IMR-90 (cell line): ENCODE results near the gene PLXND1. TPM values are rescaled to one million over a fixed set of nuclear protein-coding genes. Genes with fewer than 3 reads are reported as not detected.

Source experiments
- ATAC-seq: fragments of 200-7000 bp; cut with Tn5 transposase; 2 replicates; pipeline ENCODE4 v1.9.1; 2020; ENCODE audit warnings: low read depth, mild to moderate bottlenecking, moderate library complexity
- BruUV-seq: library from RNA; stranded (reverse); fragments of 400-500 nt; replicated peaks from 2 replicates; lab custom pipeline; 2021; lab: Mats Ljungman, UMichigan
- CTCF ChIA-PET: fragments of 300-600 bp; formaldehyde crosslinking; extraction: SDS; loops from one replicate; lab custom pipeline; 2021; ENCODE audit warnings: antibody characterized with exemption; lab: Yijun Ruan, JAX
- POLR2A ChIA-PET: fragments of 300-600 bp; sonication (Branson Sonifier 250); formaldehyde crosslinking; loops from one replicate; lab custom pipeline; 2022; ENCODE audit warnings: antibody characterized with exemption; ENCODE audit not compliant: unreplicated experiment; lab: Charles Lee
- DNase-seq: peaks from one replicate; pipeline ENCODE4 v3.0.0; 2013
- H2AFZ ChIP-seq: replicated peaks from 2 replicates; pipeline ENCODE3; 2013; ENCODE audit warnings: low read length, mild to moderate bottlenecking; ENCODE audit not compliant: poor library complexity
- H2AK5ac ChIP-seq: 2 replicates; pipeline ENCODE4 v1.6.1; 2013; ENCODE audit warnings: low read depth, low read length, inconsistent platforms
- H2AK9ac ChIP-seq: replicated peaks from 2 replicates; pipeline ENCODE3; 2013; ENCODE audit warnings: mild to moderate bottlenecking, low read depth, low read length, moderate library complexity; ENCODE audit not compliant: poor library complexity
- H2BK120ac ChIP-seq: 2 replicates; pipeline ENCODE4 v1.6.1; 2013; ENCODE audit warnings: low read depth, low read length, inconsistent platforms
- H2BK15ac ChIP-seq: 3 replicates; pipeline ENCODE4 v1.6.1; 2013; ENCODE audit warnings: low read depth, low read length, inconsistent platforms
- H2BK20ac ChIP-seq: 2 replicates; pipeline ENCODE4 v1.6.1; 2013; ENCODE audit warnings: low read depth, mild to moderate bottlenecking, inconsistent platforms, low read length, moderate library complexity
- H2BK5ac ChIP-seq: 2 replicates; pipeline ENCODE4 v1.6.1; 2013; ENCODE audit warnings: mild to moderate bottlenecking, low read depth, low read length, inconsistent platforms; ENCODE audit not compliant: poor library complexity, severe bottlenecking
- H3K14ac ChIP-seq: replicated peaks from 2 replicates; pipeline ENCODE4 v1.6.1; 2013; ENCODE audit warnings: low read depth, low read length, inconsistent platforms
- H3K18ac ChIP-seq: 2 replicates; pipeline ENCODE4 v1.6.1; 2013; ENCODE audit warnings: low read depth, low read length, control low read depth
- H3K23ac ChIP-seq: 2 replicates; pipeline ENCODE4 v1.6.1; 2013; ENCODE audit warnings: low read depth, low read length, inconsistent platforms
- H3K27ac ChIP-seq: 2 replicates; pipeline ENCODE4 v1.5.1; 2013; ENCODE audit warnings: mild to moderate bottlenecking, control low read depth, low read length; ENCODE audit not compliant: insufficient read depth
- H3K27me3 ChIP-seq: 2 replicates; pipeline ENCODE4 v1.6.1; 2013; ENCODE audit warnings: low read length; ENCODE audit not compliant: control insufficient read depth, insufficient read depth
- H3K36me3 ChIP-seq: 2 replicates; pipeline ENCODE4 v1.6.1; 2013; ENCODE audit warnings: low read length, mixed read lengths; ENCODE audit not compliant: control insufficient read depth, insufficient read depth
- H3K4ac ChIP-seq: 2 replicates; pipeline ENCODE4 v1.6.1; 2013; ENCODE audit warnings: low read depth, low read length, inconsistent platforms
- H3K4me1 ChIP-seq: 2 replicates; pipeline ENCODE4 v1.6.1; 2013; ENCODE audit warnings: low read length, mixed read lengths; ENCODE audit not compliant: control insufficient read depth, insufficient read depth
- H3K4me2 ChIP-seq: 2 replicates; pipeline ENCODE4 v1.6.1; 2013; ENCODE audit warnings: low read depth, mild to moderate bottlenecking, control low read depth, low read length, moderate library complexity
- H3K4me3 ChIP-seq: 2 replicates; pipeline ENCODE4 v1.5.1; 2013; ENCODE audit warnings: low read depth, mild to moderate bottlenecking, control low read depth, low read length, moderate library complexity; ENCODE audit not compliant: insufficient read depth
- H3K56ac ChIP-seq: 2 replicates; pipeline ENCODE4 v1.6.1; 2013; ENCODE audit warnings: low read length, inconsistent platforms; ENCODE audit not compliant: insufficient read depth; ENCODE audit errors: extremely low read depth
- H3K79me1 ChIP-seq, 2 experiments: 2 replicates each; pipeline ENCODE4 v1.6.1; 2013; ENCODE audit warnings: low read length in 2 of 2, inconsistent platforms in 1 of 2, low read depth in 1 of 2
- H3K9ac ChIP-seq: 2 replicates; pipeline ENCODE4 v1.6.1; 2013; ENCODE audit warnings: low read depth, low read length, control low read depth
- H3K9me1 ChIP-seq: 2 replicates; pipeline ENCODE4 v1.6.1; 2013; ENCODE audit warnings: low read length, inconsistent platforms; ENCODE audit not compliant: insufficient read depth
- H3K9me3 ChIP-seq: 2 replicates; pipeline ENCODE4 v1.6.1; 2013; ENCODE audit warnings: low read length; ENCODE audit not compliant: control insufficient read depth, insufficient read depth
- H4K20me1 ChIP-seq: 2 replicates; pipeline ENCODE4 v1.6.1; 2013; ENCODE audit warnings: low read length, inconsistent platforms; ENCODE audit not compliant: insufficient read depth
- H4K5ac ChIP-seq: 2 replicates; pipeline ENCODE4 v1.6.1; 2013; ENCODE audit warnings: mild to moderate bottlenecking, low read depth, low read length, control low read depth
- H4K8ac ChIP-seq, 2 experiments: 2 replicates each; pipeline ENCODE4 v1.6.1; 2013; ENCODE audit warnings: low read depth in 2 of 2, low read length in 2 of 2, control low read depth in 1 of 2, inconsistent platforms in 1 of 2
- H4K91ac ChIP-seq: 2 replicates; pipeline ENCODE4 v1.6.1; 2013; ENCODE audit warnings: low read depth, low read length, inconsistent platforms; ENCODE audit not compliant: insufficient read depth
- BHLHE40 ChIP-seq: fragments of 150-350 bp; IDR thresholded peaks from 2 replicates; pipeline ENCODE4 v1.6.1; 2016; ENCODE audit warnings: mild to moderate bottlenecking, low read depth, low read length
- CEBPB ChIP-seq: IDR thresholded peaks from 2 replicates; pipeline ENCODE4 v1.6.1; 2012; ENCODE audit warnings: low read depth, low read length, improper control_type of control experiment
- CHD1 ChIP-seq: IDR thresholded peaks from 2 replicates; pipeline ENCODE4 v1.6.1; 2012; ENCODE audit warnings: low read depth, low read length, improper control_type of control experiment
- FOS ChIP-seq: fragments of 150-350 bp; IDR thresholded peaks from 2 replicates; pipeline ENCODE4 v1.6.1; 2016; ENCODE audit warnings: low read depth, low read length
- MAFK ChIP-seq: IDR thresholded peaks from 2 replicates; pipeline ENCODE4 v1.6.1; 2012; ENCODE audit warnings: low read depth, low read length, improper control_type of control experiment
- MAZ ChIP-seq: IDR thresholded peaks from 2 replicates; pipeline ENCODE4 v1.6.1; 2012; ENCODE audit warnings: low read depth, mild to moderate bottlenecking, low read length, improper control_type of control experiment, moderate library complexity, borderline replicate concordance
- MXI1 ChIP-seq: IDR thresholded peaks from 2 replicates; pipeline ENCODE4 v1.6.1; 2012; ENCODE audit warnings: low read depth, mild to moderate bottlenecking, low read length, moderate library complexity, borderline replicate concordance
- NFE2L2 ChIP-seq: fragments of 150-350 bp; IDR thresholded peaks from 2 replicates; pipeline ENCODE4 v1.6.1; 2016; ENCODE audit warnings: low read depth, mild to moderate bottlenecking, low read length
- POLR2A ChIP-seq: IDR thresholded peaks from 2 replicates; pipeline ENCODE4 v1.6.1; 2012; ENCODE audit warnings: mild to moderate bottlenecking, low read depth, low read length
- RAD21 ChIP-seq: IDR thresholded peaks from 2 replicates; pipeline ENCODE4 v1.6.1; 2012; ENCODE audit warnings: low read length, improper control_type of control experiment
- RCOR1 ChIP-seq: IDR thresholded peaks from 2 replicates; pipeline ENCODE4 v1.6.1; 2012; ENCODE audit warnings: mild to moderate bottlenecking, low read length, improper control_type of control experiment; ENCODE audit not compliant: insufficient replicate concordance
- RFX5 ChIP-seq: IDR thresholded peaks from 2 replicates; pipeline ENCODE4 v1.8.0; 2012; ENCODE audit warnings: low read depth, mild to moderate bottlenecking, low read length, moderate library complexity
- SMC3 ChIP-seq: fragments of 150-350 bp; IDR thresholded peaks from 2 replicates; pipeline ENCODE4 v1.6.1; 2016; ENCODE audit warnings: low read depth, mild to moderate bottlenecking, antibody characterized with exemption, low read length, moderate library complexity
- WGBS, 2 experiments: methylation state at CpG; one replicate each; pipeline versions ENCODE4 v1.1.5 to v1.1.7; 2013; ENCODE audit warnings: missing lambda C conversion rate in 2 of 2; ENCODE audit not compliant: insufficient read length in 1 of 2; ENCODE audit errors: extremely low coverage in 2 of 2; 5-methylcytosine and 5-hydroxymethylcytosine counted together
- dilution Hi-C: fragments of 300-500 bp; cut with HindIII; formaldehyde crosslinking; loops from one replicate; pipeline ENCODE4 v1.14.3; 2018; ENCODE audit warnings: low sequenced_read_pairs; ENCODE audit not compliant: unreplicated experiment
- in situ Hi-C: fragments of 300-500 bp; cut with MboI; formaldehyde crosslinking; loops from 3 replicates; pipeline ENCODE4 v1.14.3; 2019; ENCODE audit warnings: low sequenced_read_pairs, inconsistent platforms, mixed read lengths
- intact Hi-C: fragments of 100-400 bp; cut with micrococcal nuclease; formaldehyde crosslinking; loops from 2 replicates; pipeline ENCODE4 v1.10.0; 2022
- polyA plus RNA-seq, 3 experiments: library from polyadenylated mRNA; depleted of rRNA; stranded (reverse); fragments of >200 nt; gene quantifications; 2 replicates each; pipeline ENCODE4 v1.2.3, GENCODE V29; 2012; ENCODE audit warnings: low replicate concordance in 1 of 3
- total RNA-seq: library from RNA; depleted of rRNA; stranded (reverse); fragments of >200 nt; gene quantifications from 2 replicates; pipeline ENCODE4 v1.2.3, GENCODE V29; 2012
- TF ChIP-seq, protein P1 (sequence below): fragments of 150-350 bp; IDR thresholded peaks from 2 replicates; pipeline ENCODE4 v1.6.1; 2016; ENCODE audit warnings: low read depth, mild to moderate bottlenecking, low read length, moderate library complexity, borderline replicate concordance
- TF ChIP-seq, protein P2 (sequence below): conservative IDR thresholded peaks from 2 replicates; pipeline ENCODE4 v1.5.1; 2012; ENCODE audit warnings: mild to moderate bottlenecking, low read depth, low read length, improper control_type of control experiment
- TF ChIP-seq, protein P3 (sequence below): fragments of 150-350 bp; IDR thresholded peaks from 2 replicates; pipeline ENCODE4 v1.6.1; 2017; ENCODE audit warnings: mild to moderate bottlenecking, antibody characterized with exemption, low read length, low read depth

Gene PLXND1
- total and polyA plus RNA-seq, 2 of the 4 experiments (the other 2 are of a cell fraction) = 19.2 to 67.1 TPM

DNA sequence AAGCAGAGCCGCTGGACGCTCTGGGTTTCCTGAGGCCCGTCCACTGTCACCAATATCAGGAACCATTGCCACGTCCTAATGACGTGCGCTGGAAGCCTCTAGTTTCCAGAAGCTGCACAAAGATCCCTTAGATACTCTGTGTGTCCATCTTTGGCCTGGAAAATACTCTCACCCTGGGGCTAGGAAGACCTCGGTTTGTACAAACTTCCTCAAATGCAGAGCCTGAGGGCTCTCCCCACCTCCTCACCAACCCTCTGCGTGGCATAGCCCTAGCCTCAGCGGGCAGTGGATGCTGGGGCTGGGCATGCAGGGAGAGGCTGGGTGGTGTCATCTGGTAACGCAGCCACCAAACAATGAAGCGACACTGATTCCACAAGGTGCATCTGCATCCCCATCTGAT lies 74.8 kb downstream of the PLXND1 start:
- no peak for ATAC-seq
- no peak overlapping the region for H2AK5ac ChIP-seq
- dilution Hi-C loops = no loop called here

More for the DNA sequence above, 74.8 kb downstream of the PLXND1 start:
- Histone ChIP-seq H4K91ac (no peak overlapping the region), H3K4me1 (peaks cover 14% of the 10 kb centered on the region), H3K18ac (no peak overlapping the region), H3K9me1 (peaks cover 8% of the 10 kb centered on the region), H3K36me3 (no peaks in the 10 kb centered on the region), H2AFZ (no peak overlapping the region), H4K20me1 (no peaks in the 10 kb centered on the region), H3K9me3 (no peaks in the 10 kb centered on the region), H2BK5ac (no peak overlapping the region), H4K5ac (no peak overlapping the region), H4K8ac (no peak overlapping the region), H3K56ac (no peak overlapping the region), H3K23ac (no peak overlapping the region), H2AK9ac (no peak overlapping the region), H3K27me3 (peaks cover 3% of the 10 kb centered on the region; the same call in 1 of the 2 replicates), H3K9ac (no peak overlapping the region), H3K79me1 (no peaks in the 10 kb centered on the region), H2BK15ac (no peak overlapping the region), H3K14ac (no peak overlapping the region), H3K27ac (no peak overlapping the region), H2BK20ac (no peak overlapping the region), H2BK120ac (no peak overlapping the region), H3K4me3 (no peak overlapping the region), H3K4ac (no peak overlapping the region), H3K4me2 (no peak overlapping the region)
- 100% methylated on average over 3 of the region's 11 CpGs; no CpG with 5 or more reads in 1 of the 2 experiments for WGBS, 2 experiments
- TF ChIP-seq MAFK (no peak), CEBPB (no peak), CHD1 (no peak), NFE2L2 (no peak), BHLHE40 (no peak), RCOR1 (no peak), RAD21 (no peak), MXI1 (no peak), SMC3 (no peak), FOS (no peak), RFX5 (no peak), POLR2A (no peak), MAZ (no peak)
- TF ChIP-seq, protein P1, sequence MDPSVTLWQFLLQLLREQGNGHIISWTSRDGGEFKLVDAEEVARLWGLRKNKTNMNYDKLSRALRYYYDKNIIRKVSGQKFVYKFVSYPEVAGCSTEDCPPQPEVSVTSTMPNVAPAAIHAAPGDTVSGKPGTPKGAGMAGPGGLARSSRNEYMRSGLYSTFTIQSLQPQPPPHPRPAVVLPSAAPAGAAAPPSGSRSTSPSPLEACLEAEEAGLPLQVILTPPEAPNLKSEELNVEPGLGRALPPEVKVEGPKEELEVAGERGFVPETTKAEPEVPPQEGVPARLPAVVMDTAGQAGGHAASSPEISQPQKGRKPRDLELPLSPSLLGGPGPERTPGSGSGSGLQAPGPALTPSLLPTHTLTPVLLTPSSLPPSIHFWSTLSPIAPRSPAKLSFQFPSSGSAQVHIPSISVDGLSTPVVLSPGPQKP = no peak
- TF ChIP-seq, protein P2, sequence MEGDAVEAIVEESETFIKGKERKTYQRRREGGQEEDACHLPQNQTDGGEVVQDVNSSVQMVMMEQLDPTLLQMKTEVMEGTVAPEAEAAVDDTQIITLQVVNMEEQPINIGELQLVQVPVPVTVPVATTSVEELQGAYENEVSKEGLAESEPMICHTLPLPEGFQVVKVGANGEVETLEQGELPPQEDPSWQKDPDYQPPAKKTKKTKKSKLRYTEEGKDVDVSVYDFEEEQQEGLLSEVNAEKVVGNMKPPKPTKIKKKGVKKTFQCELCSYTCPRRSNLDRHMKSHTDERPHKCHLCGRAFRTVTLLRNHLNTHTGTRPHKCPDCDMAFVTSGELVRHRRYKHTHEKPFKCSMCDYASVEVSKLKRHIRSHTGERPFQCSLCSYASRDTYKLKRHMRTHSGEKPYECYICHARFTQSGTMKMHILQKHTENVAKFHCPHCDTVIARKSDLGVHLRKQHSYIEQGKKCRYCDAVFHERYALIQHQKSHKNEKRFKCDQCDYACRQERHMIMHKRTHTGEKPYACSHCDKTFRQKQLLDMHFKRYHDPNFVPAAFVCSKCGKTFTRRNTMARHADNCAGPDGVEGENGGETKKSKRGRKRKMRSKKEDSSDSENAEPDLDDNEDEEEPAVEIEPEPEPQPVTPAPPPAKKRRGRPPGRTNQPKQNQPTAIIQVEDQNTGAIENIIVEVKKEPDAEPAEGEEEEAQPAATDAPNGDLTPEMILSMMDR = no peak
- TF ChIP-seq, protein P3, sequence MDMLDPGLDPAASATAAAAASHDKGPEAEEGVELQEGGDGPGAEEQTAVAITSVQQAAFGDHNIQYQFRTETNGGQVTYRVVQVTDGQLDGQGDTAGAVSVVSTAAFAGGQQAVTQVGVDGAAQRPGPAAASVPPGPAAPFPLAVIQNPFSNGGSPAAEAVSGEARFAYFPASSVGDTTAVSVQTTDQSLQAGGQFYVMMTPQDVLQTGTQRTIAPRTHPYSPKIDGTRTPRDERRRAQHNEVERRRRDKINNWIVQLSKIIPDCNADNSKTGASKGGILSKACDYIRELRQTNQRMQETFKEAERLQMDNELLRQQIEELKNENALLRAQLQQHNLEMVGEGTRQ = no peak
- in situ Hi-C loops = no loop called here
- intact Hi-C loops = no loop called here
- BruUV-seq = no TSS peak
- ChIA-PET CTCF (no interaction called here), POLR2A (no interaction called here)
- no peak for DNase-seq
